ENCODE measurements around the gene EFNB1.

EFNB1 gene

DNA sequence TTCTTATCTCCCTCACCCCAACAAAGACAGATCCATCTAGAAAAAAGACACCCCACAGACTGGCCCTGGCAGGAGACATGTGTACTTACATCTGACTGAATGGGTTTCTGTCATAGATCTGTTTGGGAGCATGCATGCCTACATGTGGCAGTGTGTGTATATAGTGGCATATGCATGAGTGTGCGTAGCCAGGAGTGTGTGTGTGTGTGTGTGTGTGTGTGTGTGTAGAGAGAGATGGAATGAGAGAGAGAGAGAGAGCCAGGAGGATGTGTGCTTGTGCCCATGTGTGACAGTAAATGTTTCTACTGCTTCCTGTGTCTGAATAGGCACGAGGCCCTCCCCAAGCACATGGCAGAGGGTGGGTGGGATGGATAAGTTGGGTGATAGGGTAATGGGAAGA is 37.1 kb downstream of the EFNB1 start:
- in situ Hi-C loops (cut with HindIII; ENCODE audit: low pct_unique_long_range_greater_than_20kb, low sequenced_read_pairs), result no loop called here
- no peak for DNase-seq (ENCODE audit: low read depth in 1 of 2, low spot score in 1 of 2)
- no peak for TF ChIP-seq JUND (IDR thresholded peaks at IDR 0.05; ENCODE audit: low read depth)

DNA sequence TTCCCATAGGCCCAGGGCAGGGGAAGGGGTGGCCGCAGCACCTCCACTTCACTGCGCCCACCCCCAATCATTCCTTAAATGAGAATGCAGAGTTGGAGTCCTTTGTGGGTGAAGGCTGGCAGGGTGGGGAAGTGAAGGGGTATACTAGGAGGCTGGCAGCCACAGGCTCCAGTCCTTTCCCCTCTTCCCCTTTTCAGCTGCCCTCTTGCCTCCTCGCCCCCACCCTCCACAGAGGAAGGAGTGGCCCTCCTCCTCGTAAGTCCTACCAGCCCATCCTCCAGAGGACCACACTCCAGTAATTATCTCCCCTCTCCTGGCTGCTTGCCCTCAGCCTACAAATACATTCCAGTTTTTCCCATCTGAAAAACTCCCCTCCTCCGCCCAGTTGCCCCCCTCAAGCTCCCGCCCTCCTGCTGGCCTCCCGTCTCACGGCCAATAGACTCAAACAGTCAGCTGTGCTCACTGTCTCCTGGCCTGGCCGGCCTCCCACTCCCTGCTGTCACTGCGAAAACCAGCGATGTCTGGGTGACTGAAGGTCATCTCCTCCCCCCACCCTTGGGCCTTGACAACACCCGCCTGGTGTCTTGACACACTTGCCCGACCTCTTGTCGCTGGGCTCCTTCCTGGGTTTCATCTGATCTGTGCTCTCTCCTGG is 38.8 kb downstream of the EFNB1 start:
- no peak for DNase-seq (ENCODE audit: low read depth in 1 of 2, low spot score in 1 of 2)
- TF ChIP-seq JUND (IDR thresholded peaks at IDR 0.05; ENCODE audit: low read depth), result no peak
- in situ Hi-C loops (cut with HindIII; ENCODE audit: low pct_unique_long_range_greater_than_20kb, low sequenced_read_pairs), result no loop called here

DNA sequence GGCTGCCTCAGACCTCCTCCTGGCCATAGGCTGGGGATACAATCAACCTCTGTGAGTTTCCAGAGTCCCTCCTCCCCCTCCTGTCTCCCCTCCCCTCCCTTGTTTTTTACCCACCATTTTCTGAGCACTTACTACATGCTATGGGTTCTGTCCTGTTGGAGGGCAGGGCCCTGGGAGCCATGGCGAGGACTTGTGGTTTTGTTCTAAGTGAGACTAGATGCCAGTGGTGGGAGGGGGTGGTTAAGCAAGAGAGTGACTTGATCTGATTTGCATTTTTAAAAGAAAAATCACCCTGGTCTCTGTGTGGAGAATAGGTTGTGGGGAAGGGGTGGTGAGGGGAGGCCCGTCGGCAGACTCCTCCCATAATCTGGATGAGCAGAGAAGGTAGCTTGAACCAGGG is 39.5 kb downstream of the EFNB1 start:
- no peak for DNase-seq (ENCODE audit: low read depth in 1 of 2, low spot score in 1 of 2)
- in situ Hi-C loops (cut with HindIII; ENCODE audit: low pct_unique_long_range_greater_than_20kb, low sequenced_read_pairs), result no loop called here
- no peak for TF ChIP-seq JUND (IDR thresholded peaks at IDR 0.05; ENCODE audit: low read depth)

DNA sequence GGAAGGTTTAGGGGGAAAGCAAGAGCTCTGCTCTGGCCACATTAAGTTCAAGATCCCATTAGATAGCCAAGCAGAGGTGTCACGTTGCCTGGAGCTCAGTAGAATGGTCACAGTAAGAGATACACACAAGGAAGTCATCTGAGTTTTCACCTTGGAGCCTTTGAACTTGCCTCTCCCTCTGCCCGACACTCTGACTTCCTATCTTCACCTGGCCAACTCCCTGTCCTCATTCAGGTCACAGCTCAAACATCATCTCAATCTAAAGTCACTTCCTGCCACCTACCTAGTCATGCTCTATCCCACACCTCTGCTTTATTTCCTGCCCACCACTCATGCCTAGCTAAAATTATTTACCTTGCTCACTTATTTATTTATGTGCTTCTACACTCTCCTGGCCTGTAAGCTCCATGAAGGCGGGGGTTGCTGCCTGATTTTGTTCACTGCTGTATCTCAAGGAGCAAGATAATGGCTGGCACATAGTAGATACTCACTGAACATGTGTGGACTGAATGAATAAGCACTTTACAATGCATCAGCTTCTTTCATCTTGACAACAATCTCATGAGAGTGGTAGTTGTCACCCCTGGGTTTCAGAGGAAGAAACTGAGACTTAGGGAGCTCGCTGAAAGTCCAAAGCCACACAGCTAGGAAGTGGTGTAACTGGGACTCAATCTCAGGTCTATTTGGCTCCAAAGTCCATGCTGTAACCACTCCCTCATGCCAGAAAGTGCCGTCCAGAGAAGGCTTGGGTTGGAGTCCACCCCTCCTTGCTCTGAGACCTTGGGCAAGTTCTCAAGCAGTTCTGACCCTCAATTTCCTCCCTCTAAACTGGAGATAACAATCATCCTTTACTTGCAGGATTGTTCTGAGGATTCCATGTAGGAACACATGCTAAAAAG is 40.3 kb downstream of the EFNB1 start:
- no peak for TF ChIP-seq JUND (IDR thresholded peaks at IDR 0.05; ENCODE audit: low read depth)
- in situ Hi-C loops (cut with HindIII; ENCODE audit: low pct_unique_long_range_greater_than_20kb, low sequenced_read_pairs), result no loop called here
- no peak for DNase-seq (ENCODE audit: low read depth in 1 of 2, low spot score in 1 of 2)

DNA sequence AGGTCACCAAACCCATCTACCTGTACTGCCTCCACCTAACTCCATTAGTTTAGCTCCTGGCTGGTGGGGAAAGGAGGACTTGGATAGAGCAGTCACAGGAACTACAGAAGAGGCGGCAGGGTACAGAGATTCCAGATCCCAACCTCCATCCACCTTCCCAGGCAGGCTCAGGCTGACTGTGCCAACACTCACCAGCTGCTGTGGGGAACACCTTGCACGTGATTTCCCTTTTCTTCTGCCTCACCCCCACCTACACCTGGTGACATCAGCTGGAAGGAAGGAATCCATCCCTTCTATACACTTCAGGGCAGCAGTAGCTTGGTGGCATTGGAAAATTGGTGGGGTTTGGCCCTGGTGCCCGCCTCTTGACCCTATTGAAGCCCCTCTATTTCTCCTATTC is 41.5 kb downstream of the EFNB1 start:
- no peak for DNase-seq (ENCODE audit: low read depth in 1 of 2, low spot score in 1 of 2)
- no peak for TF ChIP-seq JUND (IDR thresholded peaks at IDR 0.05; ENCODE audit: low read depth)
- in situ Hi-C loops (cut with HindIII; ENCODE audit: low pct_unique_long_range_greater_than_20kb, low sequenced_read_pairs), result no loop called here

DNA sequence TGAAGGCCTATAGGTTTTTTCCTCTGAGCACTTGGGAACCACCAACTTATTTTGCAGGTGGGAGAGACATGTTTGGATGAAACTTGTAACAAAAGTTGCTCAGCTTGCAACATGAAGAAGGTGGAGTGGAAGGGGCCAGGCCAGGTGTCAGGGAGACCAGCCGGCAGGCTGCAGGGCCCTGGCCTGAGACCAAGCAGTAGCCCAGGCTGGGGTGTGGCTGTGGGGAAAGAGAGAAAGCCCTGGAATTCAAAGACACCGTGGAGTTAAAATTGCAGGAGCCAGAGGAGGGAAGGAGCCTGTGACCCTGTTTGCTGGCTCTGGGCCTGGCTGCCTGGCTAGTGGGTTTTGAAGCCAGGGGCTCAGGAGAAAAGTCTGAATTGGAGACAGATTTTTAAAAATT is 43.4 kb downstream of the EFNB1 start:
- DNase-seq (ENCODE audit: low read depth in 1 of 2, low spot score in 1 of 2), result no peak
- no peak for TF ChIP-seq JUND (IDR thresholded peaks at IDR 0.05; ENCODE audit: low read depth)
- in situ Hi-C loops (cut with HindIII; ENCODE audit: low pct_unique_long_range_greater_than_20kb, low sequenced_read_pairs), result no loop called here

DNA sequence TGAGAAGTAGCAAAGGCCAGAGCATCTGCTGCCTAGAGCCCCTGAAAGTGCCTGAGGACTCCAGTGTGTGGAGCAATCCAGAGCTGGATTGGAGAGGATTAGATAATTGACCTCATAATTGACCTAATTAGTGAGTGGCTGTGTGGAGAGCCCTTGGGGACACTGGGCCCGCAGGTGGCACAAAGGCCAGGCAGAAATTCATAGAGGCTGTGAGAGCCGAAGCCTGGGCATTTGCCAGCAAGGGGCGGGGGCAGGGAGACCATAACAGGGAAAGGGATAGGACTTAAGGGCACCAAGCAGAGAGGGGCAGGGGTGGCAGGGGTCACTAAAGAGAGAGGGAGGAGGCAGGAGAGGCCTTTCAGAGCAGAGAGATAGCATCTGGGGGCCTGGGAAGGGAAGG is 45.3 kb downstream of the EFNB1 start:
- in situ Hi-C loops (cut with HindIII; ENCODE audit: low pct_unique_long_range_greater_than_20kb, low sequenced_read_pairs), result no loop called here
- DNase-seq (ENCODE audit: low read depth in 1 of 2, low spot score in 1 of 2), result no peak
- no peak for TF ChIP-seq JUND (IDR thresholded peaks at IDR 0.05; ENCODE audit: low read depth)

DNA sequence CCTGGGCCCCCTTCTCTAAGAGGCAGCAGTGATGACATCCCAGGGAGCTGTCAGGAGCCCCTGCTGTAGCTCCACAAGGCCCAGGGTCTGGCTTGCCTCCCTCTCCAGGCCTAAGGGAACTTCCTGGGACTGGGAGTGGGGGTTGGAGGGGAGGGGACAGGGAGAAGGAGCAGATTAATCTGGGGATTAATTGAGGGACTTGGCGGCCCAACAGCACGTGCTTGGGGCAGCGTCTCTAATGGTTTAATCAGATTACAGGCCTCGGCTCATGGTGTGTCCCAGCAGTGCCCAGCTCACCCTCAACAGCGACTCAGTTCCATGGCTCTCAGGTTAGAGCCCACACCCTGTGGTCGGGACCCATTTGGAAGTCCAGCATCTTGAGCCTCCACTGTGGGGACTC is 47.9 kb downstream of the EFNB1 start:
- TF ChIP-seq JUND (IDR thresholded peaks at IDR 0.05; ENCODE audit: low read depth), result no peak
- DNase-seq (ENCODE audit: low read depth in 1 of 2, low spot score in 1 of 2), result no peak
- in situ Hi-C loops (cut with HindIII; ENCODE audit: low pct_unique_long_range_greater_than_20kb, low sequenced_read_pairs), result no loop called here

DNA sequence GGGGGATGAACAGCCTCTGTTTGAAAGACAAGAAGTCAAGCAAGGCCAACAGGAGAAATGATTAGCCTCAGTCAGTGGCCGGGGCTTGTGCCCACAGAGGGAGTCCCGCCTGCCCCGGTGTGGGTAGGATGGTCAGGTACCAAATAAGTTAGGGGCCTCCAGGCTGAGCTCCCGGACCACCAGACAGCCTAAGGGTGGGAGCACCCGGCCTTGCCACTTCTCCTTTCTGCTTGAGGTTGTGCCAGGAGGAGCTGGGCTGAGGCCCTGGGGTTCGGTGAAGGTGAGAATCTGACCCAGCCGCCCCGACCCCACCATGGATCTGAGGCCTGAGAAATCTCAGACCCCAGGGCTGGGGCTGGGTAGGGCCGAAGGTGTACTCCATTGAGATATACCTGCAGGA is 48.8 kb downstream of the EFNB1 start:
- no peak for TF ChIP-seq JUND (IDR thresholded peaks at IDR 0.05; ENCODE audit: low read depth)
- no peak for DNase-seq (ENCODE audit: low read depth in 1 of 2, low spot score in 1 of 2)
- in situ Hi-C loops (cut with HindIII; ENCODE audit: low pct_unique_long_range_greater_than_20kb, low sequenced_read_pairs), result no loop called here

DNA sequence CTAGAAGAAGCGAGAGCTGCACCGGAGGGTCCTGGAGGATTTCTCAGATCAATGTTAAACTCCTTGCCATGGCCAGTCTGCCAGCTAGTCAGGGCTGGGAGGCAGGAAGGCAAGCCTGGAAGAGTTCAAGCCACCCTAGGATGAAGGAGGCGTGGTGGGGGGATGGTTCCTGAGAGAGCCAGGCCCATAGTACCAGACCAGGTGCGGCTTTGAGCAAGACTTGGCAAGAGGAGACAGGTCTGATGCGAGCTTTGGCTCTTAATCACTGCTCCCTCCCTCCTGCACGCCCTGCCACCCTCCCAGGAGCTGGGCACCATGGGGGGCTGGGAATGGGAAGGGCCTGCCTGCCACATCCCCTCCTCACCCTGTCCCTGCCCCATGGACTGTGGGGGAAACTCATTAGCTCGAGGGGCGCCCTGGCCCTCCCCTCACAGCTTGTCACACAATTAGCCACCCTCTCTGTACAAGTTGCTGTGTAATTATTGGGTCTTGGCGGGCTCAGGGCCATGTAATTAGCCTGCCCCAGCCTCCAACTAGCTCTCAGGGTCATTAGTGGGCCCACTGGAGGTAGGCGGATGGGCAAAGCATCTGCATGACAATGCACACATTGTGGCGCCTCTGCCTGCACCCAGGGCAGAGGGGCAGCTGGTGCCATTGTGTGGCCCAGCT is 50.3 kb downstream of the EFNB1 start:
- in situ Hi-C loops (cut with HindIII; ENCODE audit: low pct_unique_long_range_greater_than_20kb, low sequenced_read_pairs), result no loop called here
- DNase-seq (ENCODE audit: low read depth in 1 of 2, low spot score in 1 of 2), result no peak
- no peak for TF ChIP-seq JUND (IDR thresholded peaks at IDR 0.05; ENCODE audit: low read depth)

DNA sequence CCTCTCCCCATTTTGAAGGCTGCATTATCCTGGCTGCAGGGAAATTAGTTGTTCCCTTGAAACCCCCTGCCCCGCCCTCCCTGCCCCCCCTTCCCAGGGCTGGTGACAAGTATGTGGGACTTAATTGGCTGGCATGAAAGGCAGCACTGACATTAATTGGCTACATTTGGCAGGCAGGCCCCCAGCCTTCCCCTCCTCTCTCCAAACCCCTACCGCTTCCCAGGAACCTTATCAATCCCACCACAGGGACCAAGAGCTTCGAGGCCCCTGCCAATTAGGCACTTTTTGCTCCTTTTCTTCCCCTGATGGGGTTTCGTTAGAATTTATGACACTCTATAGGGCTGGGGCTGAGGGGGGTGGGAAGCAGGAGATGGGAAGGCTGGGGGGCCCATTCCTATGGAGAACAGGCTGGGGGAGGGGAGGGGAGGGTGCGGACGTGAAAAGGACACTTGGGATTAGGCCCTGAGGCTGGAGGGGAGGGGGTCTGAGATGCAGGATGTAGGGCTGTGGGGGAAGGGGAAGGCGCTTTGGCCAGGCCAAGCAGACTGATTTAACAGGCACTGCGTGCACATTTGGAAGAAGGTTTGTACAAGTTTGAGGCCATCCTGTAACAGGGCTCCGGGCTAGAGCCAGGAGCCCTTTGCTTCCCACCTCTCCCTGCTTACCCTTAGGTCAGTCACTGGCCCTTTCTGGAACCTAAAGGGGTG is 52.2 kb downstream of the EFNB1 start:
- DNase-seq (ENCODE audit: low read depth in 1 of 2, low spot score in 1 of 2), result no peak
- in situ Hi-C loops (cut with HindIII; ENCODE audit: low pct_unique_long_range_greater_than_20kb, low sequenced_read_pairs), result no loop called here
- no peak for TF ChIP-seq JUND (IDR thresholded peaks at IDR 0.05; ENCODE audit: low read depth)

DNA sequence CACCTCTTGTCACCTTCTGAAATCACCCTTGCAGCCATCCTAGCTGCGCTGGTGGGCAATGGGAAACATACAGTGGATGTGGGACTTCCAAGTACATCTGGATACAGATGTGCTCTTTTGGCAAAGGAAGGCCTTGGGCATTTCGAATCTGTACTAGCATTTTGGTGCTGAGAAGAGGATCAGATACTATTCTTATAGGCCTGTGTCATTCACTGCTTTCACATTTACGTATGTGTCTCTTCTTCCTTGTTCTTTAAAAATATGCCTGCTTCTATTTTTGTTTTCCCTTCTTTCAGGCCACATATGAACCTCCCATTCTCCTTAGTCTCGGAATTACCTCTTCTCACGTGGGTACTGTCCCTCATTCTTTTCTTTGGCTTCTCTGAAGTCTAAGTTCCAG is 53.1 kb downstream of the EFNB1 start:
- in situ Hi-C loops (cut with HindIII; ENCODE audit: low pct_unique_long_range_greater_than_20kb, low sequenced_read_pairs), result no loop called here
- DNase-seq (ENCODE audit: low read depth in 1 of 2, low spot score in 1 of 2), result no peak
- TF ChIP-seq JUND (IDR thresholded peaks at IDR 0.05; ENCODE audit: low read depth), result no peak
